Dermis blood vessel endothelial cell (primary cell): ENCODE results near the gene DNAJC17. TPM values are rescaled to one million over a fixed set of nuclear protein-coding genes. Genes with fewer than 3 reads are reported as not detected.

ENCODE experiments used
- DNase-seq: peaks from one replicate; pipeline ENCODE4 v3.0.0; 2010
- total RNA-seq: library from RNA; depleted of rRNA; stranded (reverse); fragments of >200 nt; gene quantifications from 2 replicates; pipeline ENCODE4 v1.2.3, GENCODE V29; 2014

The DNAJC17 gene
- total RNA-seq, 1 donor from 2014 or later: 21.6 TPM

DNA sequence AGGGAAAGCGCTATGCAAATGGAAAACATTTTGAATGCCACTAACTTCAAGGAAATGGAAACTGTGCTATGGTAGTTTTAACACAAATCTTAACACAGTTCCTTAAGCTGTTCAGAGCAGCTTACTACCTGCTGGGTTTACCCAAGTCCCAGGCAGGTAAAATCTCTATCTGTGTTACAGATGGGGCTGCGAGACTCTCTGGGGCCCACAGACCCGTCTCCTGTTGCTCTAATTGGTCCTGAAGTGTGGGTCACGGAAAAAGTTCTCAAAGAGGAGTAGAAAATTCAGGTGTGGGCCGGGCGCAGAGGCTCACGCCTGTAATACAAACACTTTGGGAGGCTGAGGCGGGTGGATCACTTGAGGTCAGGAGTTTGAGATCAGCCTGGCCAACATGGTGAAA lies 17.3 kb downstream of the DNAJC17 start:
- DNase-seq: no peak

DNA sequence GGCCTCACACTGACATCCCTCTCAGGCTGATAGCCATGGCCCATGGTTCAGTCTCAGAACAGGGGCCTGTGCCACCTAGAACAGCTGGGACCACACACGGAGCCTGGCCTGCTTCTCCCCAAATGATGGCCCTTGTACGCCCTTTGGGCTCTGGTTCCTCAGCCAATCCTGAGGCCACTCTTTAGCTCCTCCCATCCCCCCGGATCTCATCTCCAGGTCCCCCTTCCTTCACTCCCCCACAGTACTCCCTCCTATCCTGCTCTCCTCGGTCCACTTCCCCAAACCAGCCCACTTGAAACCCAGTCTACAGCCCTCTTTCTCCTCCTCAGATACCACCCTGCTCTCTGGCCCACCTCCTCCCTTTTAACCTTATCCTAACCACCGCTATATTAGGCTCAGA lies 18.2 kb downstream of the DNAJC17 start:
- no peak for DNase-seq

DNA sequence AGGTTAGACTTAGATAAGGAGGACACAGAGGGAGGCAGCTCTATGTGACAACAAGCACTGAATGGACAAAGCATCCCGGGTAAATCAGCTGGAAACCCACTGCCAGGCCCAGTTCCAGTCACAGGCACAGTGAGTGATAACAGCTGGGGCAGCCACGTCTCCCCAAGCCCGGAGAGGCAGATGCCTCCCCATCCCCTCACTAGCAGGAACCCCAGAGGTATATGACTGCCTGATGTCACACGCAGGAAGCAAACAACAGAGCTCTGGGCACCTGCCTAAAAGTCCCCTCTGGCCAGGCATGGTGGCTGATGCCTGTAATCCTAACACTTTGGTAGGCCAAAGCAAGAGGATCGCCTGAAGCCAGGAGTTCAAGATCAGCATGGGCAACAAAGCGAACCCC lies 19.3 kb downstream of the DNAJC17 start:
- DNase-seq: no peak

DNA sequence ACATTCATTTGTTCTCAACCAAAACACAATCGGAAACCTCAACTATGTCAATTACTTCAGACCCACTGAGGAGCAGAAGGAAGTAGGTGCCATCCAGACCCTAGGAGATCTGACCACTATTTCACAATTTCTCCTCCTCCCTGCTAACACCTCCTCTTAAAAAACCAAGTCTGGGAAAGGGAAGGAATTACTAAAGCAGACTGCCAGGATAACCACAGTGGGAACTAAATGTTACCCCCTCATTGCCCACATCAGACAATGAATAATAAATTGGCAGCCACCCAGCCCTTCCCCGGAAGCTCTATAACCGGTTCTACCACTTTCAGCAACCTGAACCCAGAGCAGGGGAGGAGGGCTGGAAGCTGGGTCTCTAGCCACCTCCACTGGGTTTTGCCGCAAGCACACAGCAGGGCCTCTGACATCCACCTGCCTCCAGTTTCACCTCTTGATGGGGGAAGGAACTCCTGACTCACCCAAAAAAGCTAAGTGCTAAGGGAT lies 19.9 kb downstream of the DNAJC17 start:
- peak; percentile 61 for DNase-seq

DNA sequence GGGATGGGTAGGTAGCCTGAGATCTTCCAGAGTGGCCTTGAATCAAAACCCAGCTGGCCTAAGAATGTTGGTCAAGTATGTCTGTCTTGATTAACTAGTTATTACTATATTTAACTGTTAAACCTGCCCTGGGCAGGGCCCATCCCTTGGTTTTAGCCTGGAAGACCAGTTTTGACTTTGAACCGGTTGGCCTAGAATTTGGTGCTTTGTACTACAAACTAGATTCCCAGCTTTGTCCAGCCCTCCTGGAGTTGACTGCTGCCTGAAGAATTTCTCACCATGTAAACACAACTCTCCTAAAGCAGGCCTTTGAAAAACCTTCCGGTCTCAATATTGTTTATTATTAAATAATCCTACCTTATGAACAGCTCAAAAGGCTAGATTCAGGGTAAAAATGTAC lies 21.5 kb downstream of the DNAJC17 start:
- DNase-seq: no peak

DNA sequence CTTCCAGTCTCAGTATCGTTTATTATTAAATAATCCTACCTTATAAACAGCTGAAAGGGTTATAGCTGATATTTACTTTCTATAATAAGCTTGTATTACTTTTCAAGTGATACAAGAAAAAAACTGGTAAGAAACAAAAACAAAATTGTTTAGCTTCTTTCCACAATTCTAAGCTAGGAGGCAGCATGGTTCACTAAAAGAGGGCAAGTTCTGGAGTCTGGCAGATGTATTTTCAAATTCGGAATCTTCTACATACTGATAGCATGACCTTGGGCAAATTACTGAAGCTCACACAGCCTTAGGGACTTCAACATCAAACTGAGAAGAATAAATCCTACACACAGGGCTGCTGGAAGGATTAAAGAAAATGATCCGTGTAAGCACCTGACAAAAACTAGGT lies 22.1 kb downstream of the DNAJC17 start:
- DNase-seq: no peak

DNA sequence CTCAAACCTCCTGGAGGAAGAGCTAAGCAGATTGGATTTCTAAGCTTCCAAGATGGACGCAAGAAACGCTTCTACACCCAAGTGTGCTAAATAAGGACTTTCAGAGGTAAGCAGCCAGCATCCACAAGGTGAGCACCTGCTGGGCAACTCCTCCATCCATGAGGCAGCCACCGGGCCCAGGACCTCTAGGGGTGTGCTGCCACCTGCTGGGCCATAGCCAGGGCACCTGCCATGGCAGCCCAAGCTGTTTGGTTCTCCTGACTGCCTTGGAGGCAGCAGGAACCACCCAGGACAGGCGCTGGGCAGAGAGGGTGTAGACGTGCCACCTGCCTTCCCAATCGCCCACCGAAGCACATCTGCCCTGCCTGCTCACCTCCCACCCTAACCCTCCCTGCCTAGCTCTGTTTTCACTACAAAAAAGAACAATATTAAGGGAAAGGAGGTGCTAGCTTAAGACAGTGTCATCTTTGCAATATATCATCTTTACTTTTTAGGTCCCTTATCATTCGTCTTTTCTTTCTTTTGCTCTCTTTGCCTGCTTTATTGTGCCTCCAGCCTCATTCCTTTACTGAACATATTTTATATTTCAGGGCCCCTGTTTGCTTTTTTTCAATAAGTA lies 24.6 kb downstream of the DNAJC17 start:
- peak; percentile 82 for DNase-seq

DNA sequence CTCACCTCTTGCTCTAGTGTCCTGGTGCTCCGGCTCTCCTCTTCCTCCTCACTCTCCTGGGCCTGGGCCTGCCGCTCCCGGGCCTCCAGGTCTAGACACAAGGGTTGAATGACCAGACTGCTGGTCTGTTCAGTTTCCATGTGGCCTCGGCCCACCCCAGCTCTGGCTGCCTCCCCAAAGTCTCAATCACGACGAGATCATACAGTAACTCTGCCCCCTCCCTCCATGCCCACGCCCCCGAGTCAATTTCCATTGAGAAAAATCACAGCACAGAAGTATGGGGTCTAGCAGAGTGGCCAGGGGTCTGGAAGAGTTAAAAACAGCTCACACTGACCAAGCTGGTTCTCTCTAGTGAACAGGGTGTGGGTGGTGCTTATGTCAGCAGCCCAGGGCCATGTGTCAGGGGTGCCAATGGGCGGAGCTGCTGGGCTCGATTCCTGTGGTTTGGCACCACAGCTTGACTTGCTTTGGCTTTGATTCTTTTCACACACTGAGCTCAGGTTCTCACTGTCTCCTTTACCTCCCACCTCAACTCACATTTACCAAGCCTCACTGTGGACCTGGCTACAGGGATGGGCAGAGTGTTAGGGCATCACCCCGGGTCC lies 30.6 kb downstream of the DNAJC17 start:
- no peak for DNase-seq

DNA sequence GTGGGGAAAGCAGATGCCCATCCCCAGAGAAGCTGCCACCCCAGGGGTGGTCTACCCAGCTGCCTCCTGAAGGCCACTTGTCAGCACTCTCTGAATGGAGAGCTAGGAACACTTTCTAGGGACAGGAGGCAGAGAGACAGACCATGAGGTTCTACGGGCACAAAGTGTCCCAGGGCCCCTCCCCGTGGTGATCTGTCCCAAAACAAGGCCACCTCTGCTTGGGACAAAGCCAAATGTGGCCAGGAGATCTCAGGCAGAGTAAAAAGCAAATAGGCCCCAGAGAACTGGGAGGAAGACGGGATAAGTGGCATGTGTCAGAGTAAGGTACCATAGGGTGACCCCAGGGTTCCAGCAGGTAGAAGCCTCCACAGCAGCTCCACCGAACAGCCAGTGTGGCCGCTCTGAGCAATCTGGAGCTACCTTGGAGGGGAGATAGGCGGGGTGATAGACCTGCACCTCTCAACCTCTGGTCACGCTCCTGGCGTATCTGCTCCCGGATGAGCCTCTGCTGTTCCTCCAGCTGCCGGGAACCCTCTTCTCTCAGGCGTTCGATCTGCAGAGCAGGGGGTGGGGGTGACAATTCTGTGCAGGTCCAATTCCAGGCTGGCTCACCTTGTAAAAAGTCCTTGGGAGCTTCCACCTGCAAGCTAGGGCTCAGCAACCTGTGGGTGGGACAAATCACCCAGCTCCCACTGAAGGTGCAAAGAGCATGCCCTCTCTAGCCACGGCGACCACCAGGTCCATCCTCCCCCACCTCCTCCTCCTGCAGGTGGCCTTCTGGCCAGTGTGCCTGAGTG lies 31.3 kb downstream of the DNAJC17 start:
- no peak for DNase-seq

DNA sequence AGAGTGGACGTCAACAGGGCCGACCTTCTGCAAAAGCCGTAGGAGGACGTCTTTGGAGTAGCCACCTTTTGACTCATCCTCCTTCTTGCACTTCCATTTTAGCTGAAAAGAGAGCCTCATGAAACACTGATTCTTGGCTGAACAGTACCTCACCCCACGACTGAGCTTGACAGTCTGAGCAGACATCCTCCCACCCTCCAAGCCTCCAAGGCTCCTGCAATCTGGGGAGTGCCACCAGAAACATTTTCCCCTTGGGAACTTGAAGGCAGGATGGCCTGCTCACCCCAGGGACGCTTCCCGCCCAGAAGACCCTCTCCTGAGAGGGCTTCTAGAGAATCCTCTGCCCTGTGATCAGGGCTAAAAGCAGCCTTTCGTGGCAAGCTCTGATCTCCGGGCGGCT lies 32.3 kb downstream of the DNAJC17 start:
- DNase-seq: no peak

DNA sequence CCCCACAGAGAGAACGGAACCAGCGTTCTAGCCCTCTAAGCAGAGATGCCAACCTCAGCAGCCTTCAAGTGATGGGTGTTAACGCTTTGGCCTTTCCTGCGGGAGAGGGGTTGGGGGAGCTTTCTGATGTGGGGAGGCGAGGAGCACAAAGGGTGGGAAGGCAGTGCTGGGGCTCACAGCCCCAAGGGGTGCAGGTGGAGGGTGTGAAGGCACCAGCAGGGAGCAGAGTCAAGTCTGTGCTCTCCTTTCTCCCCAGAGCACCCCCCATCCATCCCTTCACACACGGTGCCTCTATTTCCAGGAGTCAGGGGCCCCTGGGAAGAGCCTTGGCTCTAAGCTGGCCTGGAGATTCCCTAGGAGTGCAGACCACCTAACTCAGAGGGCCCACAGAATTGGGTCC lies 33.4 kb downstream of the DNAJC17 start:
- no peak for DNase-seq

DNA sequence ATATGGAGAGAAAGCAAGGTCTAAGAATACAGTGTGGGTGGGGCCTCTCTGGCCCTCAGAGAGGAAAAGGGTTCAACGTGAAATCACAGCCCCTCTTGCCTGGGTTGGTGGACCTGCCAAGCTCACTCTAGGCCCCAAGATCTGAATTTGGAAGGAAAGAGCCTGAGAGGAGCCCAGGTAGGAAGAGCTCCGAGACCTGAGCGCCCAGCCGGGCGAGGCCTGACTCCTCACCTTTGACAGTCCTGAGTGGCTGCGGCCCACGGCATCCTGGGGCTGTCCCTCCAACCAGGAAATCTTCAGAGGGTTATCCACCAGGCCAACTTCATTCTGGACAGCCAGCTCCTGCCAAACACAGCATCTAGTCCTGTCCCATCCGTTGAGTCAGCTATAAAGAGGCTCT lies 33.8 kb downstream of the DNAJC17 start:
- no peak for DNase-seq

DNA sequence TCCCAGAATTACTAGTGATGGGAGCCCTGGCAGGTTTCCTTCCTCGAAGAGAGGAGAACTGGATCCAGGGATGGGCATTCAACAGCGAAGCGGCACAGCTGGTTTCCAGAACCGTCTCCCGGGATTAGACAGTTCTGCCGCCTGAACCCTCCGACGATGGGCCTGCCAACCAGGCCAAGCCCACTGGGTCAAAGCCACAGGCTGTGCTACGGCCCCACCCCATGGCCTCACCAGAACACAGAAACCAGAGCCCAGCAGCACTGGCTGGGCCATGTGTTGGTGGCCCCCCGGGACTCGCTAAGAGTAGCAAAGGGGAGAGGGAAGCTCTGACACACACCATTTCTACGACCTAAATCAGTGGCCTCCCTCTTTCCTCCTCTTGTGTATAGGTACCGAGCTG lies 35.3 kb downstream of the DNAJC17 start:
- DNase-seq: no peak

DNA sequence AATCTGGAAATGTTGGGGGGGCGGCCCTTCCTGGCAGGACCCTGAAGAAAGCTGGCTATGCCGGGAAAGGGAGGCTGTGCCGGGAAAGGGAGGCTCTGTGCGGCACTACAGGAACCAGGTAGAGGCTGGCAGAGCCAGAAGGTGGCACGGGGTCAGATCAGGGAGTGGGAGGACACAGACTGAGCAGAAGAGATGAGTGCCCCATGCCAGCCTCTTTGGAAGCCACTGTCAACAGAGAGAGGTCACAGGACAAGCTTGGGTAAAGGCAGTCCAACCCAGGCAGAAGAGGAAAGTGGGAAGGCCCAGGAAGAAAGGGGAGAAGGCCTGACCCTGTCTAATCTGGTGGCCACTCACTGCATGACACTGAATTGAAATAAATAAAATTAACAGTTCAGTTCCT lies 36.0 kb downstream of the DNAJC17 start:
- DNase-seq: no peak

DNA sequence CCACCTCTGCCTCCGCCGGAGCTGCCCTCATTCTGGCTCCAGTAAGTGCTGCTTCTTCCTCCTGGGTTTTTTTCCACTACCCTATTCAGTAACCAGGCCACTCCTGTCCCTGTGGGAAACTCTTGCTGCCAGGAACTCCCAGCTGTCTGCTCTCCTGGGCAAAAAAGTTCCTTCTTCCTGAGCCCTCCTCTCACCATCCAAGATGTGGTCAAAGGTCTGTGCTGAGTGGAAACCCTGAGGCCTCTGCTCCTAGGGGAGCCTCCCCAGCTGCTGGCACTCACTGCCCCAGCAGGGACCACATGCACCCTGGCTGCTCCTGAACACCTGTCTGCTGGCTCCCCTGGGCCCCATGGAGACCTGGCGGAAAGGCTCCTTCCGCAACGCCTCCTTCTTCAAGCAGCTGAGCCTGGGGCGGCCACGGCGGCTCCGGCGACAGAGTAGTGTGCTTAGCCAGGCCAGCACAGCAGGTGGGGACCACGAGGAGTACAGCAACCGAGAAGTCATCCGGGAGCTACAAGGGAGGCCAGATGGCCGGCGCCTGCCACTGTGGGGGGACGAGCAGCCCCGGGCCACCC lies 37.0 kb downstream of the DNAJC17 start:
- DNase-seq: peak; percentile 35

DNA sequence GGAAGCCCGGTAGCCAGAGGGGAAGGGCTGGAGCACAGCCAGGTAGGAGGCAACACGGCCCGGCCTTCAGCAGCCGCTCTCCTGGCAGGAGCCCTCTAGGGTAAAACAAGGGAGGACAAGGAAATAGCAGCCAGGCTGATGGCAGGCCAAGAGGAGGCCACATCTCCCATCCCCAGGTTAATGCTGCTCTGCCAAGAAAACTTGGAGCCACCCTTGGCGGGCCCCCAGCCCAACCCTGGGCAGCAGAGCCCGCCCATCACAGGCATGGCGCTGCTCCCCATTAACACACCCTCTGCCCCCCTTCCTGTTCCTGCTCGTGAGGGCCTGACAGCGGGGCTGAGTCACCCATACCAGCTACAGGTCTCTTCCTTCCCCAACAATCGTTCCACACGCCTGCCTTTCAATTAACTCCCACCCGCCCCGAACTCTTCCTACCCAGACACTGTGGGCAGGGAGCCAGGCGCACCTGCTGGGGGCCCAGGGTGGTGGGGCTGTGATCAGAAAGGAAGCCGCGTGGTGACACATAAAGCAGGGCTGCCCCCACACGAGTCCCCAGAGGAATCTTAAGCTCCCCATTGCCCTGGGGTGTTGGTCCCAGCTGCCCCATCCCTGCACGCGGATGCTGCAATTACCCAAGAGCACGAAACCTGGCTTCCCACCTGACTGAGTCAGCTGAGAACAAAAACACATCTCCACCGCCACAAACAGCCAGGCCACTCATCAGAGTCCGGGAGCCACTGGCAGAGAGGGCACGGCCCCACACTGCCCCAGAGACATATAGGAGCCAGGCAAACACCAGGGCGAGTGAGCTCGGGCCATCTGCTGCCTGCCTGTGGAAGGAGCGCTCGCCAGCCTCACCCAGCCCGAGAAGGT lies 37.8 kb downstream of the DNAJC17 start, which contains the start of gene C15orf62:
Gene C15orf62, plus strand, starts transcription at position 707 of the 873 bp plus-strand sequence. CDS start 516 bp downstream, outside the sequence.
- peak; percentile 77 for DNase-seq

DNA sequence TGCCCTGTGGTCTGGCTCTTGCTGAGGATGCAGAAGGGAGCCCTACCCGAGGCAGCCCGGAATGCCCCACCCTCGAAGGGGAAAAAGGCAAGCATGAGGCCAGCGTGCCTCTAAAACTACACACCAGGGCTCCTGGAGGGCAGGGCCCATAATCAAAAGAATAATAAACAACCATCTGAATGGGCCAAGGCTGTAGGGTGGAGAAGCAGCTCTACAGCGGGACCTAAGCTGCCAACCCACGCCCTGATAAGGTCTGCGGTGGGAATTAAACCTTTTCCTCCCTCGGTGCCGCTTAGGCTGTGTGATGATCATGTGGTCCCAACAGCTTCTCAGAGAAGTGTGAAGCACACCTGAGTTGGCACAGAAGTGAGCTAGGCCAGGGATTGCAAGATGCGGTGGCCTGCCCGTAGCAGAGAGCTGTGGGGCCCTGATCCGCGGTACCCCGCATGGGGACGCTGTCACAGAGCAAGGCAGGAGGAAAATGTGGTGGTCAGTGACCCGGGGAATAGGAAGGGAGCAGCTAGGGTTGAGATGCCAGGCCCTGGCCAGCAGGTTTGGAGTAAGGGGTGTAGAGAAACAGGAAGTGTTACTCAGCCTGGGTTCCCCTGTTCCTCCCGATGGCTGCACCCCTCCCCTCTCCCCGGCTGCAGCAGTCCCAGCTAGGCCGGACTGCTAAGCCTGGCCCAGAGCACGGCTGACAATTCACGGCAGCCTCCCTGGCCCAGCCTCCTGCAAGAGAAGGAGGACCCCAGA lies 38.6 kb downstream of the DNAJC17 start:
- DNase-seq: peak; percentile 45

DNA sequence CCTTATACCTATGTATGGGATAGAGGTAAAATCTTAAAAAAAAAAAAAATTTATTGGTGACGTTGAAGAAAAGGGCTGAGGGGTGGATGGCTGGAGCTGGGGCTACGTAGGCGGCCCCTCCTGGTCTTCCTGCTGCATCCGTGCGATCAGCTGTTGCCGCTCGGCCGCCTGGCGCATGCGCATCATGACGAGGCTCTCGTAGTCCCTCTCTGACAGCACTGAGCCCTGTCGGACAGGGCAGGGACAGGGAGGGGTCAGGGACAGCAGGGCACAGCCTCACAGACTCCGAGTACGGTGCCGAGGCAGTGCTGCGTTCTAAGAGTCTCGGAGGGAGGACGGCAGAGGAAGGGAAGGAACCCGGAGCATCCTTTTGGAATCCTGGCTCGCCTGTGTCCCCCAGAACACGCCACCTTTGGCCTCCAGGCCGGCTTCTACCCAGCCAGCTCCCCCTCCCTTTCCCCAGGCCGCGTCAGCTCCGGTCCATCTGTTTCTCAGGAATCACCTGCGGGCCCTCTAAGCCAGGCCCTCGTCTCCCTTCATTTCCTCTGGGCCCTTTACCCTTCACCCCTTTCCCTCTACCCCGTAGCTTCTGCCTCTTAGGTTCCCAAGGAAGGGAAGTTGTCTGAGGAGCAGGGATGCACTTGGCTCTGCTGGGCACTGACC lies 39.3 kb downstream of the DNAJC17 start:
- no peak for DNase-seq

DNA sequence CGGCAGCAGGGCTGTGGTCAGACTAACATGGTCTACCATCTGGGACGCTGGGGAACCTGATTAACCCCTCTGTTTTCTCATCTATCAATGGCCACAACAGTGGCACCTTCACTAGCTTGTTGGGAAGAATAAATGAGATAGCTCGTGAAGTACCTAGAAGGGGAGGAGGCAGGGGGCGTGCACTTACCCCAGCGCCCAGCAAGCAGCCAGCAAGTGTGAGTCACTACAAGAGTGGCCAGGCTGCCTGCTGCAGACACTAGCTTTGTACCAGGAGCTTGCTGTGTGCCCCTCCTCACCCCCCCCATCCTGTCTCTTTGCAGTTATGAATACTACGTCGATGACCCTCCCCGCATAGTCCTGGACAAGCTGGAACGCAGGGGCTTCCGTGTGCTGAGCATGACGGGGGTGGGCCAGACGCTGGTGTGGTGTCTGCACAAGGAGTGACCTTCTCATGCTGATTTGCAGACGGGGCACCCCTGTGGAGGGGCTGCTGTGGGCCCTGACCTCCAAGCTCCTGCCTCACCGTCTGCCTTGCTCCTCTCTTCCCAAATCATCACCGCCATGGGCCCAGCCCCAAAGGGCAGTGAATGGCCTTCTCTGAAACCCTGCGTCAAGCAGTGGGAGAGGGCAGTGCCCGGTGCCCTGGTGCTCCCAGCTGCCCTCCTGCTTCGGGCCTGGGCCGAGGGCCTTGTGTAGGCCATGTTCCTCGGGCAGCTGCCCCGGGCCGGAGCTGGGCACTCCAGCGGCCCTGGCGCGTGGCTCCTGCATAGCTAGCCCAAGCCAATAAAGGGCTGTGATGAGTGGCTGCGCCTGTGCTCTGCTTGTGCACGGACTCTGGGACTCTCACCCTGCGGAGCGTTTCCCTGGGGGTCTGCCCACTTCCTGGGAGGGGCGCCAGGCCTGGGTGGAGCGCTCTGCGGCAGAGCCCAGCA lies 40.1 kb downstream of the DNAJC17 start:
- peak; percentile 51 for DNase-seq
